HG03064 (cell line): ENCODE data around the gene ACMSD.

ENCODE experiments used
- ATAC-seq: cut with Tn5 transposase; IDR thresholded peaks from one replicate; pipeline ENCODE4 v1.9.1; 2021; ENCODE audit warnings: low read depth; ENCODE audit not compliant: unreplicated experiment

ACMSD gene

DNA sequence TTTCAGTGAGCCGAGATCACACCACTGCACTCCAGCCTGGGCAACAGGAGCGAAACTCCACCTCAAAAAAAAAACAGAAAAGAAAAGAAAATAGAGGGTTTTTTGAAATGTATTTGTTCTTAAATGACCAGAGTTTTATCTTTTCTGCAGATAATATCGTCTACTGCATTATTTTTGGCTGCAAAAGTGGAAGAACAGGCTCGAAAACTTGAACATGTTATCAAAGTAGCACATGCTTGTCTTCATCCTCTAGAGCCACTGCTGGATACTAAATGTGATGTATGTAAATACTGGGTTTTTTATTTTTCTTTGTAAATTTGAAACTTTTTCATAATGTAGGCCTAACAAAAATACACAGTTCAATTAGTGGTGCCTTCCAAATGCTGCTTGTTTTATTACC lies 98.3 kb downstream of the ACMSD start:
- ATAC-seq, result no peak

GRCh38 chr2:134943540-134943939 lies 105.1 kb downstream of the ACMSD start:
- ATAC-seq, result peak; percentile 59

- ATAC-seq, result no peak
Measured at GRCh38 chr2:134944975-134945374, 106.6 kb downstream of the ACMSD start.

DNA sequence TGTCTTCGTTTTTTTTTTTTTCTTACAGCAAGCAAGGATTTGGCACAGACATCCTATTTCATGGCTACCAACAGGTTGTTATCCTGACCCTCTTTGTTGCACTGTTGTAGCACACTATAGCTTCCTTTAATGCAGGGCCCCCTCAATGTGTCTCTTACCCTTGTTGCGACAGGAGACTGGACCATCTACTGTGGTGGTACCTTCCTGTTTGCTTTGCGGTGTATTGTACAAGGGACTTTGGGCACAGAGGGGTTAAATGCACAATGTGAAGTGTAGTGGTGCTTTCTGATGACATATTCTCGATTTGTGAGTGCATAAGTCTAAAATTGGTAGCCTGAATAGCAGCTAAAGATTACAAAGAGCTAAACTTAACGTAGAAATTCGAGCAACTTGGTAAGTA lies 107.7 kb downstream of the ACMSD start:
- ATAC-seq, result no peak

- ATAC-seq, result no peak
Measured at GRCh38 chr2:134949981-134950708, 111.7 kb downstream of the ACMSD start.

GRCh38 chr2:134950886-134951285 lies 112.5 kb downstream of the ACMSD start:
- ATAC-seq, result no peak
